Body of pancreas (tissue), 4 donors: Measurements from ENCODE around the gene LCOR.

Experiments
- CTCF ChIP-seq, 7 experiments: fragments of 450-650 bp in 4 of 7; fragments of 200-600 bp in 3 of 7; sonication (generic) in 3 of 7; IDR thresholded peaks; one replicate each; pipeline ENCODE4 v1.5.1; 2016 to 2019; ENCODE audit warnings: antibody characterized with exemption in 7 of 7
- POLR2A ChIP-seq, 3 donors: fragments of 450-650 bp; IDR thresholded peaks; one replicate each; pipeline ENCODE4 v1.6.1; 2016; ENCODE audit warnings: antibody characterized with exemption in 3 of 3, mild to moderate bottlenecking in 2 of 3

- no peak for TF ChIP-seq CTCF (IDR thresholded peaks at IDR 0.05)
- no peak for TF ChIP-seq POLR2A (IDR thresholded peaks at IDR 0.05)
Measured at GRCh38 chr10:96851281-96851680, 19.2 kb downstream of the LCOR start.
